HFF-Myc (cell line): ENCODE measurements around the gene PRADC1.
A peak's percentile ranks its signal among the peaks of the same experiment; 100 is the strongest.

Experiments
- DNase-seq: peaks from one replicate; pipeline ENCODE4 v3.0.0-alpha.2; 2011; ENCODE audit warnings: low read depth; ENCODE audit errors: extremely low read depth
- H3K4me3 ChIP-seq: replicated peaks from 2 replicates; pipeline ENCODE4 v1.5.1; 2011; ENCODE audit warnings: low read depth, mild to moderate bottlenecking, control low read depth, low read length
- TF ChIP-seq, protein P1 (sequence below): IDR thresholded peaks from 2 replicates; pipeline ENCODE4 v1.5.1; 2012; ENCODE audit warnings: mild to moderate bottlenecking, low read depth, low read length, control low read depth; ENCODE audit errors: missing control alignments

PRADC1 gene

DNA sequence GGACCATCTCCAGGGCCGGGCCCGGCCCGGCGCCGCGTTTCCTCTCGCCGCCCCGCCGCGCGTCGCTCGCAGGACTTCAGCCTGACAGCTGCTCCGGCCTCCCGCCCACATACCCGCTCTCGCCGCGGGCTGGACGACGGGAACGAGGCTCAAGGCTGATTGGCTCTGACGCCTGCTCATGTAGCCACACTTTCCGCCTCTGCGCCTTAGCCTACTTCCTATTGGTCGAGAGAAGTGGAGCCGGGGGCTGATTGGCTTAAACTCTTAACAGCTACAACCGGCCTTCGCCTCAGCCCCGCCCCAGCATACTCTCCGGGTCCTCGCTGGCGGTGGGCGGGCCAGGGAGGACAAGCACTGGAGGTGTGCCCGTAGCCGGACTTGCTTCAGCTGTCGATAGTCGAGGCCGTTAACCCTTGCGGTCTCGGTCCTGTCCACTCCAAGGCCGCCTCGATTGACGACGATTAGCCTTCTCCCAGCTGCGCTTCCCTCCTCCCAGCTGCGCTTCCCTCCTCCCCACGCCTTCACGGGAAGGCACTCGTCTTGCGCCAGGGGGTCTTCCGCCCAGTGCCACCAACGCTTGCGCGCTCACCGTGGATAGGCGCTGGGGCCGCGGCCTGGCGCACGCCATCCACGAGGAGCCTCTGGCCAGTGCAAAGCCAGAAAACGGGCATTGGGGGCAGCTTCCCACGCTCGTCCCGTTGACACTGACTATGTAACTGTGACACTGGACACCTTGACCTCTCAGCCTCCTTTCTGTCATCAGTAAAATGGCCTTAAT, at the start of gene PRADC1:
Gene PRADC1 (minus strand): TSS at position 86 of the 778 bp plus-strand sequence. CDS start 79 bp downstream, at position 7.
- peak within 1 kb of the TSS; percentile 98 for H3K4me3 ChIP-seq
- DNase-seq = peak; percentile 99
- TF ChIP-seq, protein P1, sequence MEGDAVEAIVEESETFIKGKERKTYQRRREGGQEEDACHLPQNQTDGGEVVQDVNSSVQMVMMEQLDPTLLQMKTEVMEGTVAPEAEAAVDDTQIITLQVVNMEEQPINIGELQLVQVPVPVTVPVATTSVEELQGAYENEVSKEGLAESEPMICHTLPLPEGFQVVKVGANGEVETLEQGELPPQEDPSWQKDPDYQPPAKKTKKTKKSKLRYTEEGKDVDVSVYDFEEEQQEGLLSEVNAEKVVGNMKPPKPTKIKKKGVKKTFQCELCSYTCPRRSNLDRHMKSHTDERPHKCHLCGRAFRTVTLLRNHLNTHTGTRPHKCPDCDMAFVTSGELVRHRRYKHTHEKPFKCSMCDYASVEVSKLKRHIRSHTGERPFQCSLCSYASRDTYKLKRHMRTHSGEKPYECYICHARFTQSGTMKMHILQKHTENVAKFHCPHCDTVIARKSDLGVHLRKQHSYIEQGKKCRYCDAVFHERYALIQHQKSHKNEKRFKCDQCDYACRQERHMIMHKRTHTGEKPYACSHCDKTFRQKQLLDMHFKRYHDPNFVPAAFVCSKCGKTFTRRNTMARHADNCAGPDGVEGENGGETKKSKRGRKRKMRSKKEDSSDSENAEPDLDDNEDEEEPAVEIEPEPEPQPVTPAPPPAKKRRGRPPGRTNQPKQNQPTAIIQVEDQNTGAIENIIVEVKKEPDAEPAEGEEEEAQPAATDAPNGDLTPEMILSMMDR = no peak

DNA sequence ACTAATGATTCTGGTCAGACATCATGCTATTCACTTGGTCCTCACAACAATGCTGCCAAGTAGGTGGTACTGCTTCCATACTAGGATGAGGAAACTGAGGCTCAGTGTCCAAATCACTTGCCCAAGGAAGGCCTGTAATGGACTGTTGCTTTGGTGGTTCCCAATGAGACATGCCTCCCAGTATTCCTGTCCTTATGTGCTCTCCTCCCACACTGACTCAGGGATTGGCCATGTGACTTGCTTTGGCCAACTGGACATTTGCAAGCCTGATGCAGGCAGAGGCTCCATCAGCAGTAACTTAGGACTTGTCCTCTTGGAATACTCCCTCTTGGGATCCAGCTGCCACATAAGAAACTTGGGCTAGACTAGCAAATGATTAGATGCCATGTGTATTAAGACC, 48.2 kb upstream of the PRADC1 start:
- TF ChIP-seq, protein P1 = no peak
- no peak for DNase-seq
- H3K4me3 ChIP-seq = no peak overlapping the region

DNA sequence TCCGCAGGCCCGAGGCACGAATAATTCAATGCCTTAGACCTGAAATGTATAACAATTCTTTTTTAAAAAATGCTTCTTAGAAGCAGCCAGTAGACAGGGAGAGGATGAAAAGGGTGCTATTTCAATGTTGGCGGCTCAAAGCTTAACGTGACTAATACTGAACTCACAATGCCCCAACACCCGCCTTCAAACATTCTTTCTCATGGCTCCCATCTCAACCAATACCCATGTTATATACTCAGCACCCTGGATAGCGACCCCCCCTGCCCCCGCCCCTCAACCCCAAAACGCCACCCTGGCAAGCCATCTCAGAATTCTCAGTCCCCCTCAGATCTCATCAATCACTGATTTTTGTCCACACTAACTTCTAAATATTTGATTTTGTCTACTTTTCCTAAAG, 46.8 kb upstream of the PRADC1 start:
- TF ChIP-seq, protein P1 = no peak
- no peak for DNase-seq
- H3K4me3 ChIP-seq = no peak overlapping the region

DNA sequence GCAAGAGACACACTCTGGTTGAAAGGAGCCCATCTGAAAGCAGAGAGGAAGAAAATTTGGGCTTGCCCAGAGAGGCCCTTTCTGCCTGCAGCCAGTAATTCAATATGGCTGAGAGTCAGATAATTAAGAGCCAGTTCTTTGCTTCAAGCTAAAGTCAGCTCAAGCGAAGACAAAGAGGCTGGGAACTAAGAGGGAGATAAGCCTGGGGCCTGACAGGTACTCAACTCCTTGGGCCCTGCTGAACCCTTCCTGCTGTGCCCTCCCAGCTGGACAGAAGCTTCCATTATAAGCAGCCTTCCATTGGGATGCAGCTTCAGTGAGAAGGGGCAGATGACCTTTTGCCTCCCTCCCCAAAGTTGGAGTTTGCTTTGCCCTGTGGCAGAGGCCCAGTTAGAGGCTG, 39.2 kb upstream of the PRADC1 start:
- TF ChIP-seq, protein P1 = no peak
- DNase-seq = no peak
- H3K4me3 ChIP-seq = no peak overlapping the region

DNA sequence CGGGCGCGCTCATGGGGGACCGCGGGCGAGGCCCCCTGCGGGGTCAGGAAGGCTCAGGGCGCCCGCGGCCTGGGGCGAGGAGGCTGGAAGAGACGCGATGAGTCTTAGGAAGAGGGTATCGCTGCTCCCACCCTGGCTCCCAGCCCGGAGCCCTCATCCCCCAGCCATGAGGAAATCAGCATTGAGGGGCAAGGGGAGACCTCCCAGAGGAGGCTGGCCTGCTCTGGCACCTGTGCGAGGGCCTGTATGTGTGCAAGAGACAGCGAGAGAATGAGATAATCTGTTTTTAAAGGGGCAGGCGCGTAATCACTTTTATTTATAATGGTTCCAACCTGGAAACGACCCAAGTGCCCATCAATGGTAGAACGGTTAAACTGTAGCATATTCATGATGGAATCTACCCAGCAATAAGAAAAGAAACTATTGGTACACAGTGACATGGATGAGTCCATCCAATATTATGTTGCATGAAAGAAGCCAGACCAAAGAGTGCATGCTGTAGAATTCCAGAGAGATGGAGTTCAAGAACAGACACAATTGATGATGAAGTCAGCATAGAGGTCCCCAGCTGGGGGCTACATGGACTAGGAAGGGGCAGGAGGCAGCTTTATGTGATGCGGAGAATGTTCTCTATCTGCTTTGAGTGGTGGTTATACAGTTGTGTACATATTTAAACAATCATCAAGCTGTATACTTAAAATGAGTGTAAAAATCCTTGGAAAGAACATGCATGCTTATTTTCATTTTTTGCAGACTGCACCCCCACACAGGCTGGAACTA, 36.8 kb upstream of the PRADC1 start:
- DNase-seq = no peak
- TF ChIP-seq, protein P1 = no peak
- no peak overlapping the region for H3K4me3 ChIP-seq

GRCh38 chr2:73268830-73269685, 36.0 kb upstream of the PRADC1 start:
- DNase-seq = no peak
- H3K4me3 ChIP-seq = no peak overlapping the region
- TF ChIP-seq, protein P1 = no peak
